NCI-H187 treated with DMSO at 0.1 percent for 48 hours (cell line): Measurements from ENCODE around the gene TEX28.
"Not testable (repeated sequence)": the region's sequence is repeated elsewhere in the genome, so short reads cannot be mapped to it uniquely, and the experiment has no call there.

ENCODE experiments used
- DNase-seq: peaks from one replicate; lab custom pipeline; 2025; lab: John Stamatoyannopoulos, UW

Gene TEX28, protein sequence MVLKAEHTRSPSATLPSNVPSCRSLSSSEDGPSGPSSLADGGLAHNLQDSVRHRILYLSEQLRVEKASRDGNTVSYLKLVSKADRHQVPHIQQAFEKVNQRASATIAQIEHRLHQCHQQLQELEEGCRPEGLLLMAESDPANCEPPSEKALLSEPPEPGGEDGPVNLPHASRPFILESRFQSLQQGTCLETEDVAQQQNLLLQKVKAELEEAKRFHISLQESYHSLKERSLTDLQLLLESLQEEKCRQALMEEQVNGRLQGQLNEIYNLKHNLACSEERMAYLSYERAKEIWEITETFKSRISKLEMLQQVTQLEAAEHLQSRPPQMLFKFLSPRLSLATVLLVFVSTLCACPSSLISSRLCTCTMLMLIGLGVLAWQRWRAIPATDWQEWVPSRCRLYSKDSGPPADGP

DNA sequence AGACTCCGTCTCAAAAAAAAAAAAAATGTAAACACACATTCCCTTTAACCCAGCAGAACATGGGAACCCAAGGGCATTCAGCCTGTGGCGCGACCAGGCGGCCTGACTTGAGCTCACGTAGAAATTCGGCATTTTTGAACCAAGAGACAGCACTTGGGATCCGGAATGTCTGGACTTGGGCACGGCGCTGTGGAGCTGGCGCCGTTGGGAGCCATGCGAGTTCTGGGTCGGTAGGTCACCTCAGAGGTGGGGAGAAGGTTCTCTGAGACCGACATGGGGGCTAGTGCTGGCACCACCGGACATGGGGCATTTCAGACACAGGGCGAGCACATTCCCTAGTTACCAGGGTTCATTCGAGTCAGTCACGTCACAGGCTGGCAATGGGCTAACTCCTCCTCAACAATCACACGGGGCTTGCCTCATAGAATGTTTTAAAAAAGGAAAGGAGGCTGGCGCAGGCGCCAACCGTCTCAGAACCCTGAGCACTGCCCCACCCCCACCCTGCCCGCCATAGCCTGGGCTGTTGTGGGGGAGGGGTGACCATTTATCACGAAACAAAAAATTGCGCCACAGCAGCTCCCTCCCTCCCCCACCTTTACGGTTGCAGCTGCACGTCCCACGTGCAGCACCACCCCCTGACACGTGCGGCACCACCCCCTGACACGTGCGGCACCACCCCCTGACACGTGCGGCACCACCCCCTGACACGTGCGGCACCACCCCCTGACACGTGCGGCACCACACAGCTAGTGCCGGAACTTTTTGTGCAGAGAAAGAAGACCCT lies at the start of gene TEX28:
TEX28 (minus strand) TSS at position 334 of the 784 bp plus-strand sequence. CDS start 3,007 bp downstream, outside the sequence.
- no peak for DNase-seq

DNA sequence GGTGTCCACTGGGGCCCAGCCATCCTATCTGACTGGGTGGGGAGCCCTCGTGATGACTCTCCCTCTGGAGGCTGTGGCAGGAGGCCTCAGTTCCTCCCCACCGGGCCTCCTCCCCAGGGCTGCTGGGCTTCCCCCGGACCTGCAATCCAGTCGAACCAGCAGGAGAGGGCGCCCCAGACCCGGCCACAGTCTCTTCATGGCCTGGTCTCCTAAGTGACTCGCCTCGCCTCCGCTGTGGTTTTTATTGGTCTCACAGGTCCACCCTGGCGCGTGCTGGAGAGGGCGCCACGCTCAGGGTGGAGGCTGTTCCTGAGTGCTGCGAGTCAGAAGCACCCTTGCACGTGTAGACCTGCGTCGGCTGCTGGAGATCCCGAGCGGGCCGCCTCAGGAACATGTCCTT lies 48.7 kb upstream of the TEX28 start:
- DNase-seq, result not testable (repeated sequence)

- not testable (repeated sequence) for DNase-seq
Observed at GRCh38 chrX:154343063-154343462, 48.1 kb upstream of the TEX28 start.

DNA sequence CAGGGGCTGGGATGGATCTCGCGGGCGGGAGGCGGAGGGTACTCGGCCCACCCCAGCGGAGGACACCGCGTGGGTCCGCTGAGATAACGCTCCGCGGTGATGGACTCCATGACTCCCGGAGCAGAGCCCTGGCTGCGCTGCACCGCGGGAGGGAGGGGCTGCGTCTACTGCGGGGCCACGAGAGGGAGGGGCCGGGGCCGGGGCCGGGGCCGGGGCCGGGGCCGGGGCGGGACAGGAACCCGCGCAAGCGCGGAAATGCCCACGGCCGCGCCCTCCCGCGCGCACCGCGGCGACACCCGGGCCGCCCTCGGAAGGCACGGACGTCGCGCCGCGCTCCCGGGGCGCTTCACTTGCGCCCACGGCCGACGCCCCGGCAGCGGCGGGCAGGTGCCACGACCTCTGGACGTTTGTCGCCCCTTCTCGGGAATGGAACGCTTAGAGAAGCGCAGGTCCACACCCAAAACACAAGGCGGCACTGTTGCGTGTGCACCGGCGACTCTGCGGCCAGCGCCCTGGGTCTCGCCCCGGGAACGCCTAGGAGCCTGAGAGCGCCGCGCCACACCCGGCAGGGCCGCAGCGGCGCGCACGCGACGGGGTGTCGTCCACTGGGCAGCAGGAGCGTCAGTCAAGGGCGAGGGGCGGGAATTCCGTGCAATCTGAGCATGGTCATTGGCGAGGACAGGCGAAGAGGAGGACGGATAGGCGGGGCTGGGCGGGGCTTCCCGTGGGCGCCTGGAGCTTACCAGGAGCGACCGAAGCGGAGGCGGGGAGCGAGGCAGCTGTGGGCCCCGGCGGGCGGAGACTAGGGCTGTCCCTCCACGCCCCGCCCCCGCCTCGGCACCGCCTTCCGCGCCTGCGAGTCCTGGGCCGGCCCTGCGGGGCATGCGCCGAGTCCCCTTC lies 46.7 kb upstream of the TEX28 start:
- not testable (repeated sequence) for DNase-seq

- DNase-seq, result no peak
Observed at GRCh38 chrX:154334496-154334895, 39.6 kb upstream of the TEX28 start.

GRCh38 chrX:154333837-154334271 lies 38.9 kb upstream of the TEX28 start:
- no peak for DNase-seq

DNA sequence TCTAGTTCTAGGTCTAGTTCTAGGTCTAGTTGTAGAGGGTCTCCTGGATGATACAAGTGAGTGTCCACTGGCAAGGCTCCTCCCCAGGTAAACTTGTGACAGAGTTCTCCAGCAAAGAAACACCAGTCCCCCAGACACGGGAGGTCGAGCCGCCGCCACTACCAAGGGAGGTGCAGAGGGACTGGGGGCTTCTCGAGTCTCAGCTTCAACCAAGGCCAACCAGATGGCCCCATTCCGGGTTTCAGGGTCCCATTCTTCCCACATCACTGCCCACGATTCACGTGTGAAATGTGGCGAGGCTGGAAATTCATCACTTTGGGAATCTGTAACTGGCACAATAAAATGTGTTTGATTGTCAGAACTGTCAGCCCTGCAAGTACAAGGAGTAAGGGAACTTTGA lies 38.2 kb upstream of the TEX28 start:
- DNase-seq, result no peak

DNA sequence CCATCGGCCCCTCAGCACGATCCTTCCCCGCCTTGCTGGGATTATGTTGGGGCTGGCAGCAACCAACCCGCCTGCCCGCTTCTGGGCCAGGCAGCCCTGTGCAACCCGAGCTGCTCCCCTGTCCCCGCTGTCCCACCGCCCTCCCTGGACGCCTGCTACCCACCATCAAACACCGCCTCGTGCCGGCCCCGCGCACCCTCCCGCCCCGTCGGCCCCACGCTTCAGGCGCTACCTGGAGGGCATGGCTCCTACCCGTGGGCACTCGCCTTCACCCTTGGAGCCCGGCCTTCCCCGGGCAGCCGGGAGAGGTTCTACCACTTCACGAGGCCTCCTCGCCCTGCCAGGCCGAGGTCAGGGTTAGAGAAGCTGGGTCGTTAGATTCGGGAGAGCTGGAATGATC lies 37.6 kb upstream of the TEX28 start:
- DNase-seq, result no peak

DNA sequence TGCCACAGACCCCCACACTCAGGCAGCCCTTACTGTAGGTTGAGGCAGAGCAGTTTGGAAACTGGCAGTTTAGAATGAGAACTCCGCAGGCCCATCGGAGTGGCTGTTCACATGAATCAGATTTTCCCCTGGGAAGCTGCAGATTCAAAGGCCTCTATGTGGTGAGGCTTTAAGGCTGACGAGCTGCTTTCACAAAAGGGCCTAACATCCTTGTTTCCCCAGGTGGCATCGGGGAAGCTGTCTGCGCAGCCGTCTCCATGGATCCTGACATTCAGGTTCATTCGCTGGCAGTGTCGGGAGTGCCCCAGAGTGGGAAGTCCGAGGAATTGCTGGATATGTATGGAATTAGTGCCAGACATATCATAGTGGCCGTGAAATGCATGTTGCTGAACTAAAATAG lies 34.4 kb upstream of the TEX28 start:
- no peak for DNase-seq

GRCh38 chrX:154328646-154329045 lies 33.7 kb upstream of the TEX28 start:
- DNase-seq, result no peak

DNA sequence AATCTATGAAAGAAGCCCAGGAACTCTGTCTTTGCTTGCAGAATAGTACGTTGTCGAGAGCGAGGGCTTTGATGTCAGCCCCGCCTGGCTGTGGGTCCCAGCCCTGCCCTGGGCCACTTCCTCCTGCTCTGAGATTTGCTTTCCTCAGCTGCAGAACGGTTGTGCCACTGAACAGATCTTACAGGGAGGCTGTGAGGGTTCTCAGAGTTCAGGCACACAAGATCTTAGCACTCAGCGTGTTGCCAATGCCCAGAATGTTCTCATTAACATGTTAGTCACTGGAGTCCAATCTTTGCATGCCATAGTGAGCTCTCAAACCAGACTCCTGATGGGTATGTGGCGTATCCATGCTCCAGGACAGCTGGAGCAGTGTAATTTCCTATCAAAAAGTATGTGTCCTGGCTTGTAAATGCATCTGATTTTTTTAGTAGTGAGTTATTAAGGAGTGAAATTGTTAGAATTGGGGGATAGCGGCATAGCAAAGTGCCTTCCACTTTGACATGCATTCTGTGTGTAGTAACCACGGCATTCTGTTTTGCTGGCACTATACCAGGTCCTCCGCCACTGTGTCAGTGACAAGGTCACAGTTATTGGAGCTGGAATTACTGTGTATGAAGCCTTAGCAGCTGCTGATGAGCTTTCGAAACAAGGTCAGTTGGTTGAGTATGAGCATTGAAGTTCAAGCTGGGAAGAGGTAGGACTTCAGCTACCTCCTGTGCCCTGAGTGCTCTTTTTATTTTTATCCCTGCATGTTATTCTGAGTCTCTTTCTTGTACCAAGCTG lies 32.3 kb upstream of the TEX28 start:
- no peak for DNase-seq

DNA sequence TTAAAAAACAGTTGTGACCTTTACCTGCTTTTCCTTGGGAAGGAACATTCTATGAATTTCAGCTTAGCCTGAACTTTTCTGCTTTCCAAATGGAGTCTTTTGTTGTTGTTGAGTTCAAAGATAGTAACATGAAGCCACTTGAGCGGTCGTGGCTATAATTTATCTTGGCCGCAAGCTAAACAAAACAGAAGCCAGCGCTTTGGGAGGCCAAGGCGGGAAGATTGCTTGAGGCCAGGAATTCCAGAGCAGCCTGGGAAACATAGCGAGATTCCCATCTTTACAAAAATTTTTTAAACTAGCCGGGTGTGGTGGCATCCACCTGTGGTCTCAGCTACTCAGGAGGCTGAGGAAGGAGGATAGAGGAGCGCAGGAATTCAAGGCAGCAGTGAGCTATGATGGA lies 30.6 kb upstream of the TEX28 start:
- DNase-seq, result no peak

GRCh38 chrX:154323537-154323936 lies 28.6 kb upstream of the TEX28 start:
- DNase-seq, result no peak

DNA sequence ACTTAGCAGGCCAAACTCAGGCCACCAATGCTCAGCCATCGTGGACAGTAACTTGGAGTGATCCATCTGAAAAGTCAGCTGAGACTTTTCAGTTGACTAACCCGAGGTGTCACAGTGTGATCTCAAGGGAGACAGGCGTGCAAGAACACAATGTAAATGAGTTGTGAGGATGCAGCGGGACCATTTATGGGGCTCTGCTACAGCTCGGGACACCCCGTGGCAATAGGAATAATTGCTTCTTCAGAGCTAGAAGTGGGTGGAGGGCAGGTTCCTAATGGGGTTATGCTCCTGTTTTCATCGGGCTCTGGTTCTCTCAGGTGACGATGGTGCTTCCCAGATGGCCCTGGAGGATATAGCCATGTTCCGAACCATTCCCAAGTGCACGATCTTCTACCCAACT lies 28.0 kb upstream of the TEX28 start:
- no peak for DNase-seq

DNA sequence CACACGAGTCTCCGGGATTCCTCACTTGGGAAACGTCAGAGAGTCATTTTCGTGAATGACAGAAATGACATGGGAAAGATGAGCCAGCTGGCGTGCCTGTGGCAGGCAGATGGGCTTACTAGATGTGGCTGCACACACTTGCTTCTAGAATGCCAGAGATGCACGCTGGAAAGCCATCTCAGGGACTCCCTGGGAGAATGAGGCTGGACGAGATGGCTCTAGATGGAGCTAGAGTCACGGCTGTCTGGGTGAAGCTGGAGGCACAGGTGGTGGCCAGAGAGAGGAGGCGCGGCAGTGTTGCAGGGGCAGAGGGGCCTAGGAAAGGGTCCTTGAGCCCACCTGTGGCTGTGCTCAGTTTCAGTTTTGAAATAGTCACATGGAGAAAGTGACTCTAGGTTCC lies 26.7 kb upstream of the TEX28 start:
- DNase-seq, result no peak

DNA sequence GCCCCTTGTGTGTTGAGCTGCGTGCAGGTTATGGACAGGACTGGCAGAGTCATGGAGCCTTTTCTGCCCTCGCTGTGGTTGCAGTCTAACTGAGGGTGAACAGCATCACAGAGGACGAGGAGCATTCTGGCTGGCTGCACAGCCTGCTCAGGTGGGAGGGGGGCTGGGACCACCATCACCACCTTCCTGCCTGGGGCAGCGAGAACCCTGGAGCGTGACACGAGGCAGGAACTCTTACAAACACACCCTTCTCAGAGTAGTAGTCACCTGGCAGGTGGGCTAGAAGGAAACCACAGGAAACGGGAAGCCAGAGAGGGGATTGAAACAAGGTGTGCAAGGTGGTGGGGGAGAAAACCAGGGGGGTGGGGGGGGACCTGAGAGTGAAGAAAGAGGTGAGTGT lies 26.2 kb upstream of the TEX28 start:
- no peak for DNase-seq

- DNase-seq, result no peak
Observed at GRCh38 chrX:154320406-154320805, 25.5 kb upstream of the TEX28 start.

GRCh38 chrX:154317391-154317995 lies 22.6 kb upstream of the TEX28 start:
- DNase-seq, result no peak

DNA sequence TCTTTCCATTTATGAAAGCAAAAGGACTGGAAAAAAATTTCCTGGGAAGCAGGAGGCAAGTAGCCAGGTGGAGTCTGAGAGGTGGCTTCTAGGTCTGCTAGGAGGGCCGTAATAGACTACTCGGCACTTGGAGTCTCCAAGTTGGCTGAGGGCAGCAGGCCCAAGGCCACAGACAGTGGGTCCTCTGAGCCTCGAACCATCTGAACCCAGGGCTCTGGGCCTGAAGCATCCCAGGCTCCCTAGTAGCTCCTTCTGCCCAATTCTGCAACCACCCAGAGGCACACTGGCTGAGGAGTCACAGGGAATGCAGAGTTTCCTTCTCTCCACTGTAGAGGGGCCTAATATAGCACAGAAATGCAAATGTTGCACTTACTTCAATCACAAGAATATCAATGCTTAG lies 20.5 kb upstream of the TEX28 start:
- no peak for DNase-seq

DNA sequence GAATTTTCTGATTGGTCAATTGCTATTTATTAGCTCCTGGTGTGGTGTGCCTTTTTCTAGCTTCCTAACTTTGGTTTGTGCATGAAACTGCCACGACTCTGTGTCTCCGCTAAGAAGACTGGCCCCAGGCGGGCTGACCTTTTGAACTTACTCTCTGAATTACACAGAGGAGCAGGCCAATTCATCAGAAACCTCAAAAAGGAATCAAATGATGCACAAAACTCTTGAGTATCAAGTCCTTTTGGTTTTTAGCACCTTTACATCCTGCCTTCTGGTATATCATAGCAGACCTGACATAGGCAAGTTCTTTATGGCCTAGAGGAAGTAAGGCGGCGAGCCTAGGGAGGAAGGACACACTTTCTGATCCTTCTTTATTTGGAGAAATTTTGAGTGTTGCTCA lies 18.2 kb upstream of the TEX28 start:
- no peak for DNase-seq

GRCh38 chrX:154312116-154312515 lies 17.2 kb upstream of the TEX28 start:
- DNase-seq, result no peak
